HepG2 (cell line): ENCODE data around the gene CNR2. TPM values are rescaled to one million over a fixed set of nuclear protein-coding genes. Genes with fewer than 3 reads are reported as not detected.
A peak's percentile ranks its signal among the peaks of the same experiment; 100 is the strongest.

ENCODE experiments used
- ATAC-seq: fragments of 200-7000 bp; cut with Tn5 transposase; 3 replicates; pipeline ENCODE4 v1.9.1; 2020; ENCODE audit warnings: mild to moderate bottlenecking, moderate library complexity
- BruUV-seq: library from RNA; stranded (reverse); fragments of 400-500 nt; replicated peaks from 2 replicates; lab custom pipeline; 2021; lab: Mats Ljungman, UMichigan
- CTCF ChIA-PET: fragments of 300-600 bp; formaldehyde crosslinking; extraction: SDS; loops from one replicate; lab custom pipeline; 2021; ENCODE audit warnings: low total read pairs, inconsistent platforms, low intra/inter-chr PET ratio; lab: Yijun Ruan, JAX
- POLR2A ChIA-PET: fragments of 350-600 bp; sonication (Branson Sonifier 250); formaldehyde crosslinking; loops from one replicate; lab custom pipeline; 2020; ENCODE audit warnings: antibody characterized with exemption, inconsistent platforms; lab: Yijun Ruan, JAX
- DNase-seq: peaks from one replicate; pipeline ENCODE4 v3.0.0-alpha.2; 2015; ENCODE audit warnings: low spot score
- FAIRE-seq: peaks from 3 replicates; lab custom pipeline; 2011; peaks lifted over from hg19 to GRCh38; lab: Jason Lieb, UNC
- H2AFZ ChIP-seq: one replicate; pipeline ENCODE4 v1.6.1; 2011; ENCODE audit warnings: low read length, inconsistent platforms
- H3K27ac ChIP-seq: fragments of 300-600 bp; 3 replicates; pipeline ENCODE4 v1.8.0; 2011; ENCODE audit warnings: mixed run types, mild to moderate bottlenecking, mixed read lengths, low read length, inconsistent platforms; ENCODE audit not compliant: insufficient read depth; ENCODE audit errors: extremely low read length
- H3K27me3 ChIP-seq, 2 experiments: fragments of 200-600 bp in 1 of 2; 2 replicates in 1 of 2; 3 replicates in 1 of 2; pipeline versions ENCODE4 v1.6.0 to v1.8.0; 2011; ENCODE audit warnings: low read length in 2 of 2, mild to moderate bottlenecking in 2 of 2, moderate library complexity in 2 of 2, inconsistent platforms in 1 of 2; ENCODE audit not compliant: insufficient read depth in 2 of 2, control insufficient read depth in 1 of 2
- H3K36me3 ChIP-seq, 2 experiments: fragments of 200-600 bp in 1 of 2; replicated peaks in 1 of 2; 2 replicates in 1 of 2; 3 replicates in 1 of 2; pipeline versions ENCODE4 v1.5.1 to v1.8.0; 2011; ENCODE audit warnings: low read length in 2 of 2, inconsistent platforms in 1 of 2; ENCODE audit not compliant: insufficient read depth in 2 of 2, control insufficient read depth in 1 of 2
- H3K4me1 ChIP-seq: 2 replicates; pipeline ENCODE4 v1.5.1; 2012; ENCODE audit warnings: low read length, inconsistent platforms; ENCODE audit not compliant: insufficient read depth
- H3K4me2 ChIP-seq: 2 replicates; pipeline ENCODE4 v1.6.0; 2011; ENCODE audit warnings: low read depth, low read length, inconsistent platforms
- H3K4me3 ChIP-seq, 3 experiments: fragments of 200-600 bp in 1 of 3; sonication (generic), shearing (Covaris generic) in 1 of 3; replicated peaks in 1 of 3; 2 replicates each; pipeline ENCODE4 v1.5.1; 2011 to 2016; ENCODE audit warnings: low read length in 3 of 3, inconsistent platforms in 2 of 3, low read depth in 2 of 3, mild to moderate bottlenecking in 2 of 3, control low read depth in 1 of 3, mixed read lengths in 1 of 3; ENCODE audit not compliant: insufficient read depth in 1 of 3
- H3K79me2 ChIP-seq: one replicate; pipeline ENCODE4 v1.6.1; 2011; ENCODE audit warnings: low read length, inconsistent platforms; ENCODE audit not compliant: insufficient read depth
- H3K9ac ChIP-seq: 2 replicates; pipeline ENCODE4 v1.6.0; 2011; ENCODE audit warnings: mild to moderate bottlenecking, low read depth, low read length, inconsistent platforms; ENCODE audit not compliant: insufficient read depth
- H3K9me3 ChIP-seq: 2 replicates; pipeline ENCODE4 v1.5.1; 2012; ENCODE audit warnings: mild to moderate bottlenecking, low read length
- H4K20me1 ChIP-seq: 2 replicates; pipeline ENCODE4 v1.6.0; 2011; ENCODE audit warnings: inconsistent platforms, mild to moderate bottlenecking, low read length, moderate library complexity; ENCODE audit not compliant: insufficient read depth
- AHDC1 ChIP-seq: sonication (generic); formaldehyde crosslinking; IDR thresholded peaks from 2 replicates; pipeline ENCODE4 v1.5.1; 2020; ENCODE audit warnings: mild to moderate bottlenecking, missing genetic modification reagents, borderline replicate concordance
- EP300 ChIP-seq, 3 experiments: sonication (generic) in 1 of 3; formaldehyde crosslinking in 1 of 3; IDR thresholded peaks; 2 replicates each; pipeline versions ENCODE4 v1.5.1 to v1.6.1; 2011 to 2020; ENCODE audit warnings: low read depth in 2 of 3, low read length in 2 of 3, borderline replicate concordance in 1 of 3, improper control_type of control experiment in 1 of 3, mild to moderate bottlenecking in 1 of 3, missing genetic modification reagents in 1 of 3, moderate library complexity in 1 of 3
- GTF3A ChIP-seq: sonication (generic); formaldehyde crosslinking; conservative IDR thresholded peaks from 2 replicates; pipeline ENCODE4 v1.4.0; 2020; ENCODE audit warnings: mild to moderate bottlenecking, missing genetic modification reagents
- ZBTB8A ChIP-seq: sonication (generic); formaldehyde crosslinking; IDR thresholded peaks from 2 replicates; pipeline ENCODE4 v1.4.0; 2020; ENCODE audit warnings: mild to moderate bottlenecking, low read depth, missing genetic modification reagents, borderline replicate concordance
- ZNF543 ChIP-seq: sonication (generic); formaldehyde crosslinking; IDR thresholded peaks from 2 replicates; pipeline ENCODE4 v1.4.0; 2020; ENCODE audit warnings: mild to moderate bottlenecking, missing genetic modification reagents
- ZNF605 ChIP-seq: sonication (generic); formaldehyde crosslinking; IDR thresholded peaks from 2 replicates; pipeline ENCODE4 v1.8.0; 2022; ENCODE audit warnings: mild to moderate bottlenecking, missing genetic modification reagents
- ZSCAN25 ChIP-seq: sonication (generic); formaldehyde crosslinking; IDR thresholded peaks from 2 replicates; pipeline ENCODE4 v1.8.0; 2022; ENCODE audit warnings: mild to moderate bottlenecking, missing genetic modification reagents
- WGBS: methylation state at CpG from one replicate; pipeline ENCODE4 v1.1.6; 2017; ENCODE audit warnings: low lambda C conversion rate; 5-methylcytosine and 5-hydroxymethylcytosine counted together
- in situ Hi-C: cut with HindIII; loops from 2 replicates; pipeline ENCODE4 v1.10.0; 2017; ENCODE audit warnings: low pct_unique_long_range_greater_than_20kb; ENCODE audit not compliant: extremely low pct_ligation_motif_present
- intact Hi-C: fragments of 100-400 bp; cut with micrococcal nuclease; formaldehyde crosslinking; loops from one replicate; pipeline ENCODE4 v1.10.0; 2022; ENCODE audit not compliant: unreplicated experiment
- polyA plus RNA-seq, 8 experiments: library from polyadenylated mRNA; depleted of rRNA in 3 of 8; stranded (reverse) in 7 of 8; unstranded in 1 of 8; fragments of >200 nt; fragmentation: Illumina TruSeq in 4 of 8; extraction: Trizol in 4 of 8; gene quantifications; 2 replicates each; pipeline versions ENCODE4 v1.2.1 to v1.2.3, GENCODE V29; 2011 to 2016; ENCODE audit warnings: low read depth in 4 of 8, missing spikeins in 1 of 8, mixed read lengths in 1 of 8; ENCODE audit not compliant: insufficient read depth in 1 of 8
- total RNA-seq, 5 experiments: library from RNA; depleted of rRNA; stranded (reverse); fragments of >200 nt; fragmentation: Illumina TruSeq; extraction: Trizol; gene quantifications; 2 replicates each; pipeline ENCODE4 v1.2.3, GENCODE V29; 2016; ENCODE audit warnings: low read depth in 1 of 5
- TF ChIP-seq, protein P1 (sequence below): sonication (generic); IDR thresholded peaks from 2 replicates; pipeline ENCODE4 v1.6.1; 2016; ENCODE audit warnings: low read depth, borderline replicate concordance

Gene CNR2
- total and polyA plus RNA-seq, 2 of the 13 experiments (the other 11 are each of a cell fraction or from before 2014, with no cell fraction given): not detected

DNA sequence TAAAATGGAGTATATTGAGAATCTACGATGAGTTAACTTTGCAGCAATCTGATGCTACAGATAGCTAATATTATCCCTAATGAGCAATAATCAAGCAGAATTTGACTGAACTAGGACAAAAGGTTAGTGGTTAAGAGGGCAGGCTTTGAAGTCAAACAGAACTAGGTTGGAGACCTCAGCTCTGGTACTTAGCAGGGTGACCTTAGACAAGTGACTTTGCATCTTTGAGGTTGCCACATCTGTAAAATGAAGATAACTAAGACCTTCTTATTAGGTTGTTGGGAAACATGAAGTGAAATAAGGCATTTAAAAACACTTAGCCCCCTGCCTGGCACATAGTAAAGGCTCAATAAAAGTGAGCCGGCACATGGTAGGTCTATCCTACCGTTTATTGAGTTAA is 40.7 kb downstream of the CNR2 start:
- H3K4me3 ChIP-seq: no peak overlapping the region
- no peak overlapping the region for H3K4me2 ChIP-seq
- FAIRE-seq: no peak
- H3K79me2 ChIP-seq: peaks cover under 1% of the 10 kb centered on the region
- WGBS: 61% methylated on average over 3 of the region's 3 CpGs
- no peak overlapping the region for H3K9ac ChIP-seq
- DNase-seq: no peak
- TF ChIP-seq ZNF543 (CRISPR knock-in tag) (no peak), EP300 (IDR thresholded peaks at IDR 0.05; ENCODE audit: low read depth in 2 of 2, low read length in 2 of 2) (no peak), EP300 (CRISPR knock-in tag; IDR thresholded peaks at IDR 0.05; ENCODE audit: borderline replicate concordance) (no peak)
- TF ChIP-seq, protein P1, sequence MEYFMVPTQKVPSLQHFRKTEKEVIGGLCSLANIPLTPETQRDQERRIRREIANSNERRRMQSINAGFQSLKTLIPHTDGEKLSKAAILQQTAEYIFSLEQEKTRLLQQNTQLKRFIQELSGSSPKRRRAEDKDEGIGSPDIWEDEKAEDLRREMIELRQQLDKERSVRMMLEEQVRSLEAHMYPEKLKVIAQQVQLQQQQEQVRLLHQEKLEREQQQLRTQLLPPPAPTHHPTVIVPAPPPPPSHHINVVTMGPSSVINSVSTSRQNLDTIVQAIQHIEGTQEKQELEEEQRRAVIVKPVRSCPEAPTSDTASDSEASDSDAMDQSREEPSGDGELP: no peak
- TF ChIP-seq, all 625 proteins: peak for 0
- Histone ChIP-seq H3K27ac (no peak overlapping the region), H3K4me1 (peaks cover 20% of the 10 kb centered on the region), H3K9me3 (no peaks in the 10 kb centered on the region), H2AFZ (no peak overlapping the region), H3K27me3 (no peaks in the 10 kb centered on the region; a peak in 2 of 5 replicates), H4K20me1 (no peaks in the 10 kb centered on the region), H3K36me3 (no peaks in the 10 kb centered on the region)
- ChIA-PET POLR2A (no interaction called here), CTCF (no interaction called here)
- in situ Hi-C loops (no loop called here), intact Hi-C loops (no loop called here)
- no TSS peak for BruUV-seq
- ATAC-seq: no peak

GRCh38 chr1:23869051-23869450 is 44.1 kb downstream of the CNR2 start:
- Histone ChIP-seq H3K36me3 (0 out of 5 replicates have a peak, but pooled peaks cover 0 to 4% of the 10 kb centered on the region in 2 experiments), H3K27me3 (no peaks in the 10 kb centered on the region; a peak in 2 of 5 replicates), H3K4me2 (peak overlapping the region; percentile 86), H4K20me1 (no peaks in the 10 kb centered on the region), H3K79me2 (peaks cover 3% of the 10 kb centered on the region), H2AFZ (peak overlapping the region; percentile 98), H3K4me1 (peaks cover 33% of the 10 kb centered on the region), H3K9ac (peak overlapping the region; percentile 65), H3K4me3 (peak overlapping the region; percentile 67 to 81 (median 81)), H3K27ac (peak overlapping the region; percentile 37), H3K9me3 (no peaks in the 10 kb centered on the region)
- peak; percentile 15 for ATAC-seq
- POLR2A ChIA-PET: interaction anchor here (1.4 to 2.3 kb wide), 3 partner anchors 59 to 91 kb away, joined by 6 to 11 read pairs (median 7); partner anchors contain the start of genes GALE and PITHD1
- DNase-seq: no peak
- CTCF ChIA-PET: interaction anchor here (0.8 to 2.2 kb wide), 2 partner anchors 48 to 59 kb away, joined by 3 to 15 read pairs; no protein-coding TSS in a partner anchor
- WGBS: 10% methylated on average over 10 of the region's 10 CpGs
- BruUV-seq: no TSS peak
- intact Hi-C loops: loop anchor here (5.0 to 10.0 kb wide), 2 partner anchors 67 to 94 kb away; partner anchors contain the start of genes GALE and PITHD1
- in situ Hi-C loops: loop anchor here (5.0 kb wide), 1 partner anchor 62 kb away; no protein-coding TSS in a partner anchor
- FAIRE-seq: no peak
- TF ChIP-seq AHDC1 (CRISPR knock-in tag): no peak
- TF ChIP-seq GTF3A (CRISPR knock-in tag): no peak
- 0 out of 2 replicates have a peak, but pooled peaks have one; percentile 35 for TF ChIP-seq ZSCAN25 (CRISPR knock-in tag)
- no peak for TF ChIP-seq ZNF605
- no peak for TF ChIP-seq ZBTB8A
